Activated CD8-positive, alpha-beta T cell treated with anti-CD3 and anti-CD28 coated beads for 36 hours (primary cell): ENCODE data around the gene PAPOLA. TPM values are rescaled to one million over a fixed set of nuclear protein-coding genes. Genes with fewer than 3 reads are reported as not detected.
"Not testable (repeated sequence)": the region's sequence is repeated elsewhere in the genome, so short reads cannot be mapped to it uniquely, and the experiment has no call there.

Experiments used
- ATAC-seq: fragments of 200-7000 bp; cut with Tn5 transposase; one replicate; pipeline ENCODE4 v1.10.0; 2021; ENCODE audit warnings: mild to moderate bottlenecking, moderate library complexity
- CTCF ChIA-PET: fragments of 350-600 bp; sonication (Branson Sonifier 250); formaldehyde crosslinking; loops from one replicate; lab custom pipeline; 2021; ENCODE audit warnings: antibody characterized with exemption; lab: Charles Lee
- POLR2A ChIA-PET: fragments of 350-600 bp; sonication (Branson Sonifier 250); formaldehyde crosslinking; loops from one replicate; lab custom pipeline; 2021; ENCODE audit warnings: antibody characterized with exemption; lab: Charles Lee
- DNase-seq: peaks from one replicate; pipeline ENCODE4 v3.0.0-alpha.2; 2020
- H3K27ac Mint-ChIP-seq: one replicate; pipeline ENCODE4 v1.8.0; 2021; ENCODE audit warnings: mild to moderate bottlenecking, mixed read lengths
- H3K27me3 Mint-ChIP-seq: one replicate; pipeline ENCODE4 v1.8.0; 2021; ENCODE audit warnings: mixed read lengths
- H3K36me3 Mint-ChIP-seq: one replicate; pipeline ENCODE4 v1.8.0; 2021; ENCODE audit warnings: low read depth, mixed read lengths
- H3K4me1 Mint-ChIP-seq: one replicate; pipeline ENCODE4 v1.8.0; 2021; ENCODE audit warnings: low read depth, mixed read lengths
- H3K4me3 Mint-ChIP-seq: one replicate; pipeline ENCODE4 v1.8.0; 2021; ENCODE audit warnings: mild to moderate bottlenecking, moderate library complexity, mixed read lengths
- H3K9me3 Mint-ChIP-seq: one replicate; pipeline ENCODE4 v1.8.0; 2021; ENCODE audit warnings: mixed read lengths
- CTCF ChIP-seq: fragments of 200-600 bp; IDR thresholded peaks from one replicate; pipeline ENCODE4 v1.8.0; 2022; ENCODE audit warnings: antibody characterized with exemption, mild to moderate bottlenecking
- intact Hi-C: fragments of 100-400 bp; cut with micrococcal nuclease; formaldehyde crosslinking; loops from one replicate; pipeline ENCODE4 v1.10.0; 2022
- total RNA-seq, 2 experiments: library from RNA; stranded (reverse); gene quantifications; one replicate each; pipeline ENCODE4 v1.2.3, GENCODE V29; 2021

The PAPOLA gene
- total RNA-seq, 2 experiments from 2014 or later, result 176 to 178 TPM

- no peak for TF ChIP-seq CTCF
- no peak overlapping the region for H3K27ac Mint-ChIP-seq
- no peak overlapping the region for H3K4me3 Mint-ChIP-seq
- no peaks in the 10 kb centered on the region for H3K36me3 Mint-ChIP-seq
- peak; percentile 39 for DNase-seq
- intact Hi-C loops, result no loop called here
- peak; percentile 55 for ATAC-seq
- peaks cover 9% of the 10 kb centered on the region for H3K4me1 Mint-ChIP-seq
- CTCF ChIA-PET, result no interaction called here
- H3K9me3 Mint-ChIP-seq, result no peaks in the 10 kb centered on the region
- H3K27me3 Mint-ChIP-seq, result peaks cover 2% of the 10 kb centered on the region
- POLR2A ChIA-PET, result no interaction called here
Observed at GRCh38 chr14:96461950-96462798, 40.0 kb upstream of the PAPOLA start.

DNA sequence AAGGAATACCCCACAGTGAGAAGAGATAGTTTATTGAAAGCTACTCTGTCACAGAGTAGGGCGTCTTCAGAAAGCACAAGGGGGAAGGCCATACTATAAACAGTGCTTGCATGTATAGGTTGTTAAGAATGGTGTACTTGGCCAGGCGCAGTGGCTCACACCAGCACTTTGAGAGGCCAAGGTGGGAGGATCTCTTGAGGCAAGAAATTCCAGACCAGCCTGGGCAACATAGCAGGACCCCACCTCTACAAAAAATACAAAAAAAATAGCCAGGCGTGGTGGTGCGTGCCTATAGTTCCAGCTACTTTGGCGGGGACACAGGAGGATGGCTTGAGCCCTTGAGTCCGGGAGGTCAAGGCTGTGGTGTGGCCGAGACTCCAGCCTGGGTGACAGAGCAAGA is 38.0 kb upstream of the PAPOLA start:
- CTCF ChIA-PET, result no interaction called here
- DNase-seq, result no peak
- peaks cover 9% of the 10 kb centered on the region for H3K4me1 Mint-ChIP-seq
- no peak overlapping the region for H3K27ac Mint-ChIP-seq
- no peak overlapping the region for H3K4me3 Mint-ChIP-seq
- POLR2A ChIA-PET, result interaction anchor here (0.8 kb wide), 1 partner anchor 232 kb away, joined by 3 read pairs; no protein-coding TSS in a partner anchor
- H3K27me3 Mint-ChIP-seq, result peaks cover 3% of the 10 kb centered on the region
- intact Hi-C loops, result no loop called here
- no peaks in the 10 kb centered on the region for H3K9me3 Mint-ChIP-seq
- ATAC-seq, result no peak
- no peaks in the 10 kb centered on the region for H3K36me3 Mint-ChIP-seq
- no peak for TF ChIP-seq CTCF

- TF ChIP-seq CTCF, result no peak
Observed at GRCh38 chr14:96466918-96467317, 35.3 kb upstream of the PAPOLA start.

GRCh38 chr14:96470331-96470730 is 31.9 kb upstream of the PAPOLA start:
- Mint-ChIP-seq H3K9me3 (no peaks in the 10 kb centered on the region), H3K27me3 (peaks cover 4% of the 10 kb centered on the region), H3K4me3 (no peak overlapping the region), H3K36me3 (no peaks in the 10 kb centered on the region), H3K4me1 (no peaks in the 10 kb centered on the region), H3K27ac (no peak overlapping the region)
- ChIA-PET POLR2A (no interaction called here), CTCF (no interaction called here)
- DNase-seq, result no peak
- no peak for TF ChIP-seq CTCF
- no peak for ATAC-seq
- intact Hi-C loops, result no loop called here

More at GRCh38 chr14:96466918-96467317, 35.3 kb upstream of the PAPOLA start:
- no peak for ATAC-seq
- H3K4me1 Mint-ChIP-seq, result peaks cover 3% of the 10 kb centered on the region
- H3K36me3 Mint-ChIP-seq, result no peaks in the 10 kb centered on the region
- POLR2A ChIA-PET, result interaction anchor here (0.9 kb wide), 1 partner anchor 38 kb away, joined by 3 read pairs; no protein-coding TSS in a partner anchor
- peaks cover 1% of the 10 kb centered on the region for H3K27me3 Mint-ChIP-seq
- intact Hi-C loops, result no loop called here
- H3K4me3 Mint-ChIP-seq, result no peak overlapping the region
- DNase-seq, result no peak
- H3K27ac Mint-ChIP-seq, result no peak overlapping the region
- H3K9me3 Mint-ChIP-seq, result no peaks in the 10 kb centered on the region
- CTCF ChIA-PET, result no interaction called here

- DNase-seq, CTCF ChIA-PET, intact Hi-C loops, H3K4me1 Mint-ChIP-seq, H3K9me3 Mint-ChIP-seq, H3K27me3 Mint-ChIP-seq, ATAC-seq, H3K27ac Mint-ChIP-seq, H3K4me3 Mint-ChIP-seq, H3K36me3 Mint-ChIP-seq: not testable (repeated sequence)
- POLR2A ChIA-PET, result interaction anchor here (0.6 kb wide), 1 partner anchor 404 kb away, joined by 3 read pairs; no protein-coding TSS in a partner anchor
Observed at GRCh38 chr14:96470967-96471366, 31.2 kb upstream of the PAPOLA start.
